Measurements from ENCODE around the gene ABLIM3.

- TF ChIP-seq CTCF (IDR thresholded peaks at IDR 0.05; ENCODE audit: poor library complexity, severe bottlenecking) (no peak), POLR2AphosphoS5 (IDR thresholded peaks at IDR 0.05) (no peak), EZH2 (IDR thresholded peaks at IDR 0.05; ENCODE audit: borderline replicate concordance, insufficient read depth, low read length, poor library complexity, severe bottlenecking) (no peak), SMC3 (conservative IDR thresholded peaks at IDR 0.05; ENCODE audit: poor library complexity) (no peak), TAF1 (IDR thresholded peaks at IDR 0.05; ENCODE audit: low read depth) (no peak), MXI1 (conservative IDR thresholded peaks at IDR 0.05; ENCODE audit: poor library complexity, severe bottlenecking) (no peak)
Measured at GRCh38 chr5:149175346-149176105, 34.2 kb downstream of the ABLIM3 start.
